C4-2B (cell line): ENCODE results near the gene PUDP.

Experiments used
- ZFX ChIP-seq: fragments of 450-650 bp; IDR thresholded peaks from 2 replicates; pipeline ENCODE4 v1.6.1; 2017
- TF ChIP-seq, protein P1 (sequence below): fragments of 450-650 bp; conservative IDR thresholded peaks from 2 replicates; pipeline ENCODE4 v1.5.1; 2017; ENCODE audit warnings: mild to moderate bottlenecking

DNA sequence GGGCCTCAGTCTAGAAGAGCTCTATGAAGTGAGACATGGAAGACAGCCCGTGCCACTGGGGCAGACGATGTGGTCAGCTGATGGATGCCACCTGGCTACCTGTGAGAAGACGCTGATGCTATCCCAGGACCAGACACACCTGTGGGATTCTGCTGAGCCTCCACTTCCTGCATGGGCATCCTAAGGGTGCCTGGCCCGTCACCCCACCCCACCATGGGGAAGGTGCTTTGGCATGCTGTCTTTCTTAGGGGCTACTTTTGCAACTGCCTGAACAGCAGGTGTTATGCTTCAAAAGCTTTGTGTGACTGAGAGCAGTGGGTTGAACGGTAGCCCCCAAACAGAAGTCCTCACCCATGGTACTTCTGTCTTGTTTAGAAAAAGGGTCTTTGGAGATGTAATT, 65.4 kb downstream of the PUDP start:
- TF ChIP-seq, protein P1, sequence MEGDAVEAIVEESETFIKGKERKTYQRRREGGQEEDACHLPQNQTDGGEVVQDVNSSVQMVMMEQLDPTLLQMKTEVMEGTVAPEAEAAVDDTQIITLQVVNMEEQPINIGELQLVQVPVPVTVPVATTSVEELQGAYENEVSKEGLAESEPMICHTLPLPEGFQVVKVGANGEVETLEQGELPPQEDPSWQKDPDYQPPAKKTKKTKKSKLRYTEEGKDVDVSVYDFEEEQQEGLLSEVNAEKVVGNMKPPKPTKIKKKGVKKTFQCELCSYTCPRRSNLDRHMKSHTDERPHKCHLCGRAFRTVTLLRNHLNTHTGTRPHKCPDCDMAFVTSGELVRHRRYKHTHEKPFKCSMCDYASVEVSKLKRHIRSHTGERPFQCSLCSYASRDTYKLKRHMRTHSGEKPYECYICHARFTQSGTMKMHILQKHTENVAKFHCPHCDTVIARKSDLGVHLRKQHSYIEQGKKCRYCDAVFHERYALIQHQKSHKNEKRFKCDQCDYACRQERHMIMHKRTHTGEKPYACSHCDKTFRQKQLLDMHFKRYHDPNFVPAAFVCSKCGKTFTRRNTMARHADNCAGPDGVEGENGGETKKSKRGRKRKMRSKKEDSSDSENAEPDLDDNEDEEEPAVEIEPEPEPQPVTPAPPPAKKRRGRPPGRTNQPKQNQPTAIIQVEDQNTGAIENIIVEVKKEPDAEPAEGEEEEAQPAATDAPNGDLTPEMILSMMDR = no peak
- no peak for TF ChIP-seq ZFX
